NT2/D1 (cell line): Measurements from ENCODE around the gene ADAMTS18.

ENCODE experiments used
- SUZ12 ChIP-seq: IDR thresholded peaks from 2 replicates; pipeline ENCODE4 v1.6.1; 2011; ENCODE audit not compliant: insufficient read length, insufficient read depth; ENCODE audit errors: extremely low read depth
- YY1 ChIP-seq: IDR thresholded peaks from 2 replicates; pipeline ENCODE4 v1.6.1; 2011; ENCODE audit not compliant: insufficient read length, insufficient read depth
- ZNF274 ChIP-seq: IDR thresholded peaks from 2 replicates; pipeline ENCODE4 v1.6.1; 2011; ENCODE audit warnings: mild to moderate bottlenecking, low read depth, low read length

- TF ChIP-seq YY1 (no peak), ZNF274 (no peak), SUZ12 (no peak)
Observed at GRCh38 chr16:77444147-77444460, 9.3 kb upstream of the ADAMTS18 start.
